22Rv1 (cell line): ENCODE results near the gene AMN.

Experiments used
- H3K27ac ChIP-seq: fragments of 450-650 bp; 2 replicates; pipeline ENCODE4 v1.5.1; 2017
- ZFX ChIP-seq: fragments of 450-650 bp; IDR thresholded peaks from 2 replicates; pipeline ENCODE4 v1.6.1; 2017; ENCODE audit warnings: antibody characterized with exemption, borderline replicate concordance
- TF ChIP-seq, protein P1 (sequence below): fragments of 450-650 bp; IDR thresholded peaks from 2 replicates; pipeline ENCODE4 v1.5.1; 2017; ENCODE audit warnings: mild to moderate bottlenecking

Gene AMN

DNA sequence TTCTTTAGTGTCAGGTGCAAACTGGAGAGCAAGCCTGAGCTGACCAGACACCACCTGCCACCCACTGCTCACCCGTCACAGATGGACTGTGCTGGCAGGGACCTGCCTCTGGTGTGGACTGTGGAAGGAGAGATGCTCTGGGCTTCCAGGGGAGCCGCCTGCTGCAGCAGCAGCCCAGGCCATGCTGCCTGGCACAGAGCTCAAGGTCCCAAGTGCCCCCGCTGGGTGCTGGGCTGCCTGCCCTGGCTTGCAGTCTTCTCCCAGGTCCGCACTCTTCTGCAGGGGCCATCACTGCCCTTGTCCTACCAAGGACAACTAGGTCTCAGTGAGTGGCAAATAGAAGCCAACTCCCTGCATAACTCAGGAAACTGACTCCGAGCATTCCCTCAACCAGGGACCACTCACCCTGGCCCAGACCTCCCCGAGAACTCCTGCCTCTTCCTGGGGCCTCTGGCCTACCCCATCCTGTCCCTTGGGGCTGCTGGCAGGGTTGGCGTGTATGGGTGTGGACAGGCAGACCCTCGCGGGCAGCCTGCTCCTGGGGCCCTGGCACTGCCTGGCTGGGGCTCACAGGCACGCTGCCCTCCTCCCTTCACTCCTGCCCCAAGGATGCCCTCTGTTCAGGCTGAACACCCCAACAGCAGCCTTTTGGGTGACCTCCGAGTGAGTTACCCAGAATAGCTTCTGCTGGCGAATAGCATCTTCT lies 9.3 kb downstream of the AMN start:
- TF ChIP-seq, protein P1, sequence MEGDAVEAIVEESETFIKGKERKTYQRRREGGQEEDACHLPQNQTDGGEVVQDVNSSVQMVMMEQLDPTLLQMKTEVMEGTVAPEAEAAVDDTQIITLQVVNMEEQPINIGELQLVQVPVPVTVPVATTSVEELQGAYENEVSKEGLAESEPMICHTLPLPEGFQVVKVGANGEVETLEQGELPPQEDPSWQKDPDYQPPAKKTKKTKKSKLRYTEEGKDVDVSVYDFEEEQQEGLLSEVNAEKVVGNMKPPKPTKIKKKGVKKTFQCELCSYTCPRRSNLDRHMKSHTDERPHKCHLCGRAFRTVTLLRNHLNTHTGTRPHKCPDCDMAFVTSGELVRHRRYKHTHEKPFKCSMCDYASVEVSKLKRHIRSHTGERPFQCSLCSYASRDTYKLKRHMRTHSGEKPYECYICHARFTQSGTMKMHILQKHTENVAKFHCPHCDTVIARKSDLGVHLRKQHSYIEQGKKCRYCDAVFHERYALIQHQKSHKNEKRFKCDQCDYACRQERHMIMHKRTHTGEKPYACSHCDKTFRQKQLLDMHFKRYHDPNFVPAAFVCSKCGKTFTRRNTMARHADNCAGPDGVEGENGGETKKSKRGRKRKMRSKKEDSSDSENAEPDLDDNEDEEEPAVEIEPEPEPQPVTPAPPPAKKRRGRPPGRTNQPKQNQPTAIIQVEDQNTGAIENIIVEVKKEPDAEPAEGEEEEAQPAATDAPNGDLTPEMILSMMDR: no peak
- TF ChIP-seq ZFX: no peak
- H3K27ac ChIP-seq: no peak overlapping the region

GRCh38 chr14:102932484-102933248 lies 10.2 kb downstream of the AMN start:
- H3K27ac ChIP-seq: no peak overlapping the region
- TF ChIP-seq, protein P1: no peak
- TF ChIP-seq ZFX: no peak

DNA sequence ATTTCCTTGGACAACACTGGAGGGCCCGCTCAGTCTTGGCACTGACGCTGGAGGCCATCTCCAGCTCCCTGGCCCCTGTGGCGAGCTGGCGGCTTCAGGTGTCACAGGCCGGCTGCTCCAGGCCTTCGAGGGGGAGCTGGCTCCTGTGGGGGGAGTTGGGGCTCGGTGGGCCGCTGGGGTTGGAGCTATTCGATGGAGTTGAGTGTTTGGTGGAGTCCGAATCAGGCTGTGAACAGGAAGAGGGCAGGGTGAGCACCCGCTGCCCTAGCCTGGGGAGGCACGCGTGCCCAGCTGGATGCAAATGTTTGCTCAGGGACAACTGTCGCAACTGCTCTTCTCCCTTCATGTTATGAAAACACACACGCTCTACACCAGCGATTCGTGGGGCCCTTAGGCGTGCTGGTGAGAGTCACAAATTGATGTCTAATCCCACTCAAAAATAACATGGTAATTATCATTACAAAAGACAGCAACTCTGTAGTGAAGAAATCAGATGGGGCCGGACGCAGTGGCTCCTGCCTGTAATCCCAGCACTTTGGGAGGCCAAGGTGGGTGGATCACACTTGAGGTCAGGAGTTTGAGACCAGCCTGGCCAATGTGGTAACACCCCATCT lies 11.3 kb downstream of the AMN start:
- no peak overlapping the region for H3K27ac ChIP-seq
- TF ChIP-seq ZFX: no peak
- TF ChIP-seq, protein P1: no peak

- no peak for TF ChIP-seq ZFX
- TF ChIP-seq, protein P1: no peak
- H3K27ac ChIP-seq: no peak overlapping the region
These were observed 13.3 kb downstream of the AMN start for GRCh38 chr14:102935756-102936155.

- TF ChIP-seq, protein P1: no peak
- TF ChIP-seq ZFX: no peak
- no peak overlapping the region for H3K27ac ChIP-seq
These were observed 15.1 kb downstream of the AMN start for GRCh38 chr14:102937331-102938175.

GRCh38 chr14:102938191-102938590 lies 15.7 kb downstream of the AMN start:
- H3K27ac ChIP-seq: no peak overlapping the region
- TF ChIP-seq, protein P1: no peak
- no peak for TF ChIP-seq ZFX
